ENCODE results near the gene SEZ6. TPM values are rescaled to one million over a fixed set of nuclear protein-coding genes. Genes with fewer than 3 reads are reported as not detected.

SEZ6 gene
- total and polyA plus RNA-seq, 2 donors from 2014 or later, result not detected

GRCh38 chr17:28953444-28954118, 52.3 kb downstream of the SEZ6 start:
- H3K4me3 ChIP-seq (ENCODE audit: low read length in 3 of 3), result no peak overlapping the region
- intact Hi-C loops (cut with DNase I), result no loop called here
- no peaks in the 10 kb centered on the region for H3K36me3 ChIP-seq (ENCODE audit: control insufficient read depth in 2 of 3, insufficient read depth in 3 of 3, low read length in 3 of 3)
- peak overlapping the region in 1 of 2 donors; percentile 6 for H3K27ac ChIP-seq (ENCODE audit: low read depth in 2 of 2, low read length in 2 of 2)
- H3K9me3 ChIP-seq (ENCODE audit: control insufficient read depth in 2 of 3, insufficient read depth in 1 of 3, low read length in 3 of 3), result no peaks in the 10 kb centered on the region
- DNase-seq, result peak in 4 of 5 donors; percentile 72 to 85 (median 79)
- peaks cover 0 to 8% (median 8%) of the 10 kb centered on the region in 3 donors for H3K4me1 ChIP-seq (ENCODE audit: control insufficient read depth in 2 of 3, insufficient read depth in 2 of 3, low read depth in 1 of 3, low read length in 3 of 3)
- H3K27me3 ChIP-seq (ENCODE audit: control insufficient read depth, insufficient read depth, low read length), result no peaks in the 10 kb centered on the region
- peak; percentile 83 for TF ChIP-seq CTCF (IDR thresholded peaks at IDR 0.05; ENCODE audit: borderline replicate concordance, extremely low read depth, insufficient read depth)
- FAIRE-seq, result no peak
- no peak overlapping the region for H3K9ac ChIP-seq (ENCODE audit: low read length in 3 of 3)

GRCh38 chr17:28951991-28952975, 53.5 kb downstream of the SEZ6 start:
- DNase-seq, result peak; percentile 97 to 100 (median 98)
- peaks cover 5 to 18% (median 15%) of the 10 kb centered on the region in 3 donors for H3K4me1 ChIP-seq (ENCODE audit: control insufficient read depth in 2 of 3, insufficient read depth in 2 of 3, low read depth in 1 of 3, low read length in 3 of 3)
- H3K27me3 ChIP-seq (ENCODE audit: control insufficient read depth, insufficient read depth, low read length), result no peaks in the 10 kb centered on the region
- intact Hi-C loops (cut with DNase I), result no loop called here
- H3K4me3 ChIP-seq (ENCODE audit: low read length in 3 of 3), result peak overlapping the region; percentile 78 to 96 (median 82)
- peak overlapping the region; percentile 71 to 95 (median 88) for H3K9ac ChIP-seq (ENCODE audit: low read length in 3 of 3)
- no peaks in the 10 kb centered on the region for H3K9me3 ChIP-seq (ENCODE audit: control insufficient read depth in 2 of 3, insufficient read depth in 1 of 3, low read length in 3 of 3)
- H3K27ac ChIP-seq (ENCODE audit: low read depth in 2 of 2, low read length in 2 of 2), result peak overlapping the region; percentile 98
- peaks cover 0 to 2% (median 0%) of the 10 kb centered on the region in 3 donors for H3K36me3 ChIP-seq (ENCODE audit: control insufficient read depth in 2 of 3, insufficient read depth in 3 of 3, low read length in 3 of 3)
- peak; percentile 98 for FAIRE-seq
- no peak for TF ChIP-seq CTCF (IDR thresholded peaks at IDR 0.05; ENCODE audit: borderline replicate concordance, extremely low read depth, insufficient read depth)

GRCh38 chr17:28951428-28951990, 54.3 kb downstream of the SEZ6 start, which contains the start of gene PHF12:
Gene PHF12, minus strand, starts transcription at chr17:28951518. Its CDS starts 558 bp downstream, at chr17:28950960.
- FAIRE-seq (no peak), DNase-seq (peak; percentile 100)
- peak within 1 kb of the TSS; percentile 78 to 96 (median 86) for H3K4me3 ChIP-seq (ENCODE audit: low read length in 3 of 3)

More at GRCh38 chr17:28951428-28951990, 54.3 kb downstream of the SEZ6 start, which contains the start of gene PHF12:
- H3K36me3 ChIP-seq (ENCODE audit: control insufficient read depth in 2 of 3, insufficient read depth in 3 of 3, low read length in 3 of 3), result peaks cover 0 to 2% (median 0%) of the 10 kb centered on the region in 3 donors
- TF ChIP-seq CTCF (IDR thresholded peaks at IDR 0.05; ENCODE audit: borderline replicate concordance, extremely low read depth, insufficient read depth), result no peak
- no peaks in the 10 kb centered on the region for H3K27me3 ChIP-seq (ENCODE audit: control insufficient read depth, insufficient read depth, low read length)
- peak within 1 kb of the TSS; percentile 98 for H3K27ac ChIP-seq (ENCODE audit: low read depth in 2 of 2, low read length in 2 of 2)
- peaks cover 5 to 20% (median 15%) of the 10 kb centered on the region in 3 donors for H3K4me1 ChIP-seq (ENCODE audit: control insufficient read depth in 2 of 3, insufficient read depth in 2 of 3, low read depth in 1 of 3, low read length in 3 of 3)
- intact Hi-C loops (cut with DNase I), result no loop called here
- H3K9me3 ChIP-seq (ENCODE audit: control insufficient read depth in 2 of 3, insufficient read depth in 1 of 3, low read length in 3 of 3), result no peaks in the 10 kb centered on the region
- H3K9ac ChIP-seq (ENCODE audit: low read length in 3 of 3), result peak within 1 kb of the TSS; percentile 81 to 95 (median 88)
